ENCODE measurements around the gene SLC37A3.

Gene SLC37A3

DNA sequence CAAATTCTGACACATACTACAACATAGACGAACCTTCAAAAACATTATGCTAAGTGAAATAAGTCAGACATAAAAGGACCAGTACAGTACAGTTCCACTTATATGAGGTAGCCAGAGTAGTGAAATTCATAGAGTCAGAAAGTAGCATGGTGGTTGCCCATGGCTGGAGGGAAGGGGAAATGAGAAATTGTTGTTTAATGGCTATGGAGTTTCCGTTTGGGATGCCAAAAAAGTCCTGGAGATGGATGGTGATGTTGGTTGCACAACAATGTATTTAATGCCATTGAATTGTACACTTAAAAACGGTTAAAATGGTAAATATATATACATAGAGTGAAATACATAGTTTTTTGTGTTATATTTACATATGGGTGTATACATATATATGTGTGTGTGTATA, 2.1 kb upstream of the SLC37A3 start:
- H3K4me3 ChIP-seq (ENCODE audit: low read depth, low read length) = no peak overlapping the region
- TF ChIP-seq, protein P1, sequence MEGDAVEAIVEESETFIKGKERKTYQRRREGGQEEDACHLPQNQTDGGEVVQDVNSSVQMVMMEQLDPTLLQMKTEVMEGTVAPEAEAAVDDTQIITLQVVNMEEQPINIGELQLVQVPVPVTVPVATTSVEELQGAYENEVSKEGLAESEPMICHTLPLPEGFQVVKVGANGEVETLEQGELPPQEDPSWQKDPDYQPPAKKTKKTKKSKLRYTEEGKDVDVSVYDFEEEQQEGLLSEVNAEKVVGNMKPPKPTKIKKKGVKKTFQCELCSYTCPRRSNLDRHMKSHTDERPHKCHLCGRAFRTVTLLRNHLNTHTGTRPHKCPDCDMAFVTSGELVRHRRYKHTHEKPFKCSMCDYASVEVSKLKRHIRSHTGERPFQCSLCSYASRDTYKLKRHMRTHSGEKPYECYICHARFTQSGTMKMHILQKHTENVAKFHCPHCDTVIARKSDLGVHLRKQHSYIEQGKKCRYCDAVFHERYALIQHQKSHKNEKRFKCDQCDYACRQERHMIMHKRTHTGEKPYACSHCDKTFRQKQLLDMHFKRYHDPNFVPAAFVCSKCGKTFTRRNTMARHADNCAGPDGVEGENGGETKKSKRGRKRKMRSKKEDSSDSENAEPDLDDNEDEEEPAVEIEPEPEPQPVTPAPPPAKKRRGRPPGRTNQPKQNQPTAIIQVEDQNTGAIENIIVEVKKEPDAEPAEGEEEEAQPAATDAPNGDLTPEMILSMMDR (IDR thresholded peaks at IDR 0.05; ENCODE audit: borderline replicate concordance, insufficient read depth, low read depth, low read length) = no peak

DNA sequence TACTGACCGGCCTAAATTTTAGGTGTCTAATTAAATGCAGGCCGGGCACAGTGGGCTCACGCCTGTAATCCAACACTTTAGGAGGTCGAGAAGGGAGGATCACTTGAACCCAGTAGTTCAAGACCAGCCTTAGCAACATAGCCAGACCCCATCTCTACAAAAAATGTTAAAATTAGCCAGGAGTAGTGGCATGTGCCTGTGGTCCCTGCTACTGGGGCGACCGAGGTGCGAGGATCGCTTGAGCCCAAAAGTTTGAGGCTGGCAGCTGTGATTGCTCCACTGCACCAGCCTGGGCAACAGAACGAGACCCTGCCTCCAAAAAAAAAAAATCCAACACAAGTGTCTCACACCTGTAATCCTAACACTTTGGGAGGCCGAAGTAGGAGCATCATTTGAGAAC, 491 bp upstream of the SLC37A3 start:
- TF ChIP-seq, protein P1 (IDR thresholded peaks at IDR 0.05; ENCODE audit: borderline replicate concordance, insufficient read depth, low read depth, low read length) = no peak
- H3K4me3 ChIP-seq (ENCODE audit: low read depth, low read length) = no peak overlapping the region

DNA sequence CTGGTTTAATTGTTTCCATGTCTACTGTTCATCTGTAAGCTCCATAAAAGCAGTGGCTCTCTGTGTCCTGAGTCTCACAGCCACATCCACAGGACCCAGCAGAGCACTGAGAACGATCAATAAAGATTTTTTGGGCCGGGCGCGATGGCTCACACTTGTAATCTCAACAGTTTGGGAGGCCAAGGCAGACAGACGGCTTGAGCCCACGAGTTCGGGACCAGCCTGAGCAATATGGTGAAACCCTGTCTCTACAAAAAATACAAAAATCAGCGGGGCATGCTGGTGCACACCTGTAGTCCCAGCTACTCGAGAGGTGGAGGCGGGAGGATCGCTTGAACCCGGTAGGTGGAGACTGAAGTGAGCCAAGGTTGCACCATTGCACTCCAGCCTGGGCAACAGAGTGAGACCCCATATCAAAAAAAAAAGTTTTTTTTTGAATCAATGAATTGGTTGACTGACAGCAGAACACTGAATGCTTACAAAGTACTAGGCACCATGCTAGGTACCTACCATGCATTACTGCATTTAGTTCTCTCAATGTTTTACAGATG, 4.5 kb downstream of the SLC37A3 start:
- H3K4me3 ChIP-seq (ENCODE audit: low read depth, low read length) = no peak overlapping the region
- TF ChIP-seq, protein P1 (IDR thresholded peaks at IDR 0.05; ENCODE audit: borderline replicate concordance, insufficient read depth, low read depth, low read length) = no peak

DNA sequence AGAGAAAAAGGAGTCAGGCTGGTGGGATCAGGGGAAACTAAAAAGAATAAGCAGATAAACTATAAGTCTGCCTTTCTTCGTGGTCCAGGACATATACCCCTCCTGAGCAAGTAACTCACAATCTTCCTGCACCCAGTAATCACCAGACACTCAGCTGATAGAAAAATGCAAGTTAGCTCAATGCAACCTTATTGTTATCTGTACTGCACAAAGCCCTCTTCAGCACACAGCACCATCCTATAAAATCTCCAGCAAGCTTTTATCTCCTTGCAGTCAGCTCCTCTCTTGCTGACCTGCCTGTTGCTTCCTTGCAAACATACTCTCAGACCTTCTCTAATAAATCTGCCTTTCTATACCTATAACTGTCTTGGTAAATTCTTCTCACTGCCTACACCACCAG, 6.7 kb downstream of the SLC37A3 start:
- TF ChIP-seq, protein P1 (IDR thresholded peaks at IDR 0.05; ENCODE audit: borderline replicate concordance, insufficient read depth, low read depth, low read length) = no peak
- no peak overlapping the region for H3K4me3 ChIP-seq (ENCODE audit: low read depth, low read length)

DNA sequence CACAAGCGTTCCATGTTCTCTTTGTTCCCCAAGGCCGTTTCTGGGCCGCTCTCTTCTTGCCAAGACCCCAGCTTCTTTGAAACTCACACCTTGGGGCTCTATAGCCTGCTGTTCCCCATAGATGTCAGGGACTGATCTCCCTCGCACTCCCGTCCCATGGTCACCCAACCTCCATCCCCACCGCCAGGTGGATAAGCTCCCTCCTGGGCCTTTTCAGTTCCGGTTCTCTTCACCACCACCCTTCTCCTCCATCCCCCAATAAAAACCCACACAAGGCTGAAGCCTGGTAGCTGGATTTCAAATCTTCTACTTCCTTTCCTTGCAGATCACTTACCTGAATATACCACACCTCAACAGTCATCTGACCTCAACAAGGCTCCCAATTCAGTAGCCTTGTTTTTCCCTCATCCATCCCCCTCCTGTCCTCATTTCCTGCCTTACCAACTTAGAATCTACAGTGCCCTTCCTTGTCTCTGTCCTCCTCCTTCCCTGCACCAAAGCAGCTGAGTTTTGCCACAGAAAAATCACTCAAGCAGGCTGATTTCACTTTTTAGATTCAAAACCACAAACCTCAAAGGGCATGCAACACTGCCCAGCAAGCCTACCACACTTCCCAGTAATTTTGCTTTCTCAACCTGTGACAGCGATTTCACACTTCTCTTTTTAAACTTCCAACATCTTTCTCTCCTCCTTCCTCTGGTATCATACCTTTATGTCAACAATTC, 7.7 kb downstream of the SLC37A3 start:
- H3K4me3 ChIP-seq (ENCODE audit: low read depth, low read length) = peak overlapping the region; percentile 37
- TF ChIP-seq, protein P1 (IDR thresholded peaks at IDR 0.05; ENCODE audit: borderline replicate concordance, insufficient read depth, low read depth, low read length) = no peak

DNA sequence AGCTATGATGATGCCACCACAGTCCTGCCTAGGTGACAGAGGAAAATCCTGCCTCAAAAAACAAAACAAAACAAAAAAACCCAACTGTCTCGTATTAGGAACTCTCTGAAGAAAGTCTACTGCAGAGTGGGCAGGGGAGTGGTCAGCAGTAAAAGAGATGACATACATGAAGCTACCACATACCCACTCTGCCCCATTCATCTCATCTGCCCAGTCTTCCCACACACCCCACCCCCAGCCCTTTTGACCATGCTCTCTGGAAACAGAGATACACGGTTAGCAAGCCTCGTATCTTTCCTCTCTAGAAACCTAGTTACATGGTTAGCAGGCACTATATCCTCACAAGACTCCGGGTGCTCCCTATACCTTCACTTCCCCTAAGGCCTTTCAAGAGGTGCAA, 8.3 kb downstream of the SLC37A3 start:
- TF ChIP-seq, protein P1 (IDR thresholded peaks at IDR 0.05; ENCODE audit: borderline replicate concordance, insufficient read depth, low read depth, low read length) = no peak
- peak overlapping the region; percentile 37 for H3K4me3 ChIP-seq (ENCODE audit: low read depth, low read length)

DNA sequence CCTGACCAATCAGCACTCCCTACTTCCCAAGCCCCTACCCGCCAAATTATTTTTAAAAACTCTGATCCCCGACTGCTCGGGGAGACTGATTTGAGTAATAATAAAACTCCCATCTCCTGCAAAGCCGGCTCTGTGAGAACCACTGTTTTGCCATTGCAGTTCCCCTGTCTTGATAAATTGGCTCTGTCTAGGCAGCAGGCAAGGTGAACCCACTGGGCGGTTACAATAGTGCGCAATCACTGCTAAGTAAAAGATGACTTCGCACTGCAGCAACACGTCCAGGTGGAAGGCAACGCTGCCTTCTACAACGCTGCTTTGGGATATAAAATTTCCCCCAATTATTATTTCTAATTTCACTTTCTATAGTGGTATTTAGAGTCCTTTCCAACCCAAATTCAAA, 8.9 kb downstream of the SLC37A3 start:
- TF ChIP-seq, protein P1 (IDR thresholded peaks at IDR 0.05; ENCODE audit: borderline replicate concordance, insufficient read depth, low read depth, low read length) = no peak
- H3K4me3 ChIP-seq (ENCODE audit: low read depth, low read length) = no peak overlapping the region
